ENCODE measurements around the gene ADGRV1. TPM values are rescaled to one million over a fixed set of nuclear protein-coding genes. Genes with fewer than 3 reads are reported as not detected.
"Not testable (repeated sequence)": the region's sequence is repeated elsewhere in the genome, so short reads cannot be mapped to it uniquely, and the experiment has no call there.

ADGRV1 gene
- total RNA-seq, 4 donors from 2014 or later = 0.39 to 1.9 (median 1.00) TPM

DNA sequence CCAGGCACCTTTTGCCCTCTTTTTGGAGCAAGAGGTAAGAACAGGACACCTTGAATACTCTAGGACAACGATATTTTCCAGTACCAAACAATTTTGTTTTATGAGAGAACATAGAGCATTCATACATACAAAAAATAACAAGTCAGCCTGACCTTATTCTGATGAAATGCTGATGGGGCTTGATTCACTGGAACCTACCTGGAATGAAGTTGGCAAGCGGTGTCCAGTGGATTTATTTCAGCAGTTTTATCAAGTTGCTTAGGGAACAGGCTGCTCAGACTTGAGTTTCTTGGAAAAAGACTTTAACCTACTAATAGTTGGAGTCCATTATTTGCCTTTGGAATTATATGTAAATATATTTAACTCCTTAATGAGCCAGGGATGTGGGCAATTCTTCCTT, 502.5 kb downstream of the ADGRV1 start:
- H3K27me3 ChIP-seq = no peaks in the 10 kb centered on the region
- WGBS, 2 donors = 82 to 85% methylated on average over 2 of the region's 2 CpGs
- H3K4me1 ChIP-seq = no peaks in the 10 kb centered on the region
- no peaks in the 10 kb centered on the region for H3K9me3 ChIP-seq
- no peak overlapping the region for H3K27ac ChIP-seq
- H3K4me3 ChIP-seq = no peak overlapping the region
- no peak for DNase-seq (ENCODE audit: low spot score in 2 of 2)
- H3K36me3 ChIP-seq = no peaks in the 10 kb centered on the region
- no peak for TF ChIP-seq POLR2A (IDR thresholded peaks at IDR 0.05)
- TF ChIP-seq, protein P1, sequence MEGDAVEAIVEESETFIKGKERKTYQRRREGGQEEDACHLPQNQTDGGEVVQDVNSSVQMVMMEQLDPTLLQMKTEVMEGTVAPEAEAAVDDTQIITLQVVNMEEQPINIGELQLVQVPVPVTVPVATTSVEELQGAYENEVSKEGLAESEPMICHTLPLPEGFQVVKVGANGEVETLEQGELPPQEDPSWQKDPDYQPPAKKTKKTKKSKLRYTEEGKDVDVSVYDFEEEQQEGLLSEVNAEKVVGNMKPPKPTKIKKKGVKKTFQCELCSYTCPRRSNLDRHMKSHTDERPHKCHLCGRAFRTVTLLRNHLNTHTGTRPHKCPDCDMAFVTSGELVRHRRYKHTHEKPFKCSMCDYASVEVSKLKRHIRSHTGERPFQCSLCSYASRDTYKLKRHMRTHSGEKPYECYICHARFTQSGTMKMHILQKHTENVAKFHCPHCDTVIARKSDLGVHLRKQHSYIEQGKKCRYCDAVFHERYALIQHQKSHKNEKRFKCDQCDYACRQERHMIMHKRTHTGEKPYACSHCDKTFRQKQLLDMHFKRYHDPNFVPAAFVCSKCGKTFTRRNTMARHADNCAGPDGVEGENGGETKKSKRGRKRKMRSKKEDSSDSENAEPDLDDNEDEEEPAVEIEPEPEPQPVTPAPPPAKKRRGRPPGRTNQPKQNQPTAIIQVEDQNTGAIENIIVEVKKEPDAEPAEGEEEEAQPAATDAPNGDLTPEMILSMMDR (IDR thresholded peaks at IDR 0.05) = no peak
- TF ChIP-seq EP300 (IDR thresholded peaks at IDR 0.05) = no peak

DNA sequence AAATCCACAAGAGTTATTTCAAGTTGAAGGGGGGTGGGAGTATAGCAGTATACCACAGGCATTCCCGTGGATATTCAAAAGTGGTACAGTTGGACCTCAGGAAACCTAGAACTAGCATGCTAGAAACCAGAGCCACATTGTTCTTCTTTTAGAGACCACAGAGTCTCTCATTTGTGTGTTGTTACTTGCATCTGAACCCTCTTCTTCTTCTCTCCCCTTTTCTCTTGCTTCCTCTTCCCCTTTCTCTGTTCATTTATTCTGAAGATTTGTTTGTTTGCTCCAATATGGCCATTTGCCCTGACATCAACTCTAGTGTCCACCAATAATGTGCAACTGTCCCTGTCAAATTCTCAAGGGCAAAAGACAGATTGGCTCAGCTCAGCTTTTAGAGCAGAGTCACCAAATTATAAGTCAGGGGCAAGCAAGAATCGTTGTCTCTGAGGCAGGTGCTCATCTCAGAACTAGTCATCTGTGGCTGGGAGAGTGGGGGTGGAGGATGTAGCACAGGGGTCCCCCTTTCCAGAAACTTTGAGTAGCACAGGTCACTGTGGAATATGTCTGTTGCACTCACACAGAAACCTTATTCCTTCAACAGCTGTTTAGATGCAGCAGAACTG, 503.5 kb downstream of the ADGRV1 start:
- H3K9me3 ChIP-seq = no peaks in the 10 kb centered on the region
- TF ChIP-seq POLR2A (IDR thresholded peaks at IDR 0.05) (no peak), EP300 (IDR thresholded peaks at IDR 0.05) (no peak)
- TF ChIP-seq, protein P1 (IDR thresholded peaks at IDR 0.05) = no peak
- no peak for DNase-seq (ENCODE audit: low spot score in 2 of 2)
- no peak overlapping the region for H3K4me3 ChIP-seq
- H3K27me3 ChIP-seq = no peaks in the 10 kb centered on the region
- WGBS, 2 donors = 68 to 82% methylated on average over 2 of the region's 2 CpGs
- no peaks in the 10 kb centered on the region for H3K36me3 ChIP-seq
- no peak overlapping the region for H3K27ac ChIP-seq
- H3K4me1 ChIP-seq = no peaks in the 10 kb centered on the region

DNA sequence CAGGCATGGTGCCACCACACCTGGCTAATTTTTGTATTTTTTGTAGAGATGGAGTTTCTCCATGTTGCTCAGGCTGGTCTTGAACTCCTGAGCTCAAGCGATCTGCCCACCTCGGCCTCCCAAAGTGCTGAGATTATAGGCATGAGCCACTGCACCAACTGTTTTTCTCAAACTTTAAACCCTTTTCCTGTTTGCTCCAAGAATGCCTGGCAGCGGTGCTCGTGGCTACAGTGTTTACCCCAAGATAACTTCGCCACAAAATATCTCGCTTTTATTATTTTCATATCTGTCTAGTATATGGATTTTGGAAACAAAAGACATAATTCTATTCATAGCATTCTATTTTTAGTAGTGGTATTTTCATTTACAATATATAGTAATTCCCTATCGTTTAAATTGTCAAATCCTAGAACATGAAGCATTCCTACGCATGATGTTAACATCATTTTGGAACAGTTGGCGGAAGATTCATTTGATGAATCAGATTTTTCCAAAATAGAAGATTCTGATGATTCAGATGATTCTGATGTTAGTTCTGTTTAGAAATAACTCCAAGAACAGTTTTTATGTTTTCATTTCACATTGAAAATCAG, 504.6 kb downstream of the ADGRV1 start:
- not testable (repeated sequence) for H3K9me3 ChIP-seq; H3K4me1 ChIP-seq; DNase-seq (ENCODE audit: low spot score in 2 of 2); H3K36me3 ChIP-seq; H3K27me3 ChIP-seq
- peak overlapping the region in 2 of 4 donors; percentile 5 to 62 for H3K27ac ChIP-seq
- WGBS, 2 donors = 64 to 67% methylated on average over 9 of the region's 9 CpGs
- peak overlapping the region in 1 of 4 donors; percentile 13 for H3K4me3 ChIP-seq

DNA sequence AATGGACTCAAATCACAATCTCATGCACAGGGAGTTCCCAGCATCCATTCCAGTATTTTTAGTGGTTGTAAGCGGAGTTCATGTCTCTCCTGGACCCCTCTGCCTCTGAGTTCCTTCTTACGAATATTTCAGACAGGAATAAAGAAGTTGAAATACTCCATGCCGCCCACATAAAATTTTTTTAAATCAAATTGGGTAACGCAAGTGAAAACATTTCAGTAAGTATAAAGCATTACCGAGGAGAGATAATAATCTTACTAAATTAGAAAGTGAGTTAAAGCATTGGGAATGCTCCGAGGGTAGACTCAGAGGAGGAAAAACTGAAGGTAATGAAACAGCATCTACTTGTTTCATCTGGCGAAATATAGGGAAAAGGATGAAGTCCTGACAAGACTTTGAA, 506.9 kb downstream of the ADGRV1 start:
- TF ChIP-seq, protein P1 (IDR thresholded peaks at IDR 0.05) = no peak
- TF ChIP-seq POLR2A (IDR thresholded peaks at IDR 0.05) (no peak), EP300 (IDR thresholded peaks at IDR 0.05) (no peak)
- Histone ChIP-seq H3K27me3 (no peaks in the 10 kb centered on the region), H3K9me3 (no peaks in the 10 kb centered on the region), H3K4me1 (no peaks in the 10 kb centered on the region), H3K36me3 (no peaks in the 10 kb centered on the region), H3K4me3 (no peak overlapping the region), H3K27ac (no peak overlapping the region)
- 72 to 82% methylated on average over 7 of the region's 7 CpGs for WGBS, 2 donors
- no peak for DNase-seq (ENCODE audit: low spot score in 2 of 2)

DNA sequence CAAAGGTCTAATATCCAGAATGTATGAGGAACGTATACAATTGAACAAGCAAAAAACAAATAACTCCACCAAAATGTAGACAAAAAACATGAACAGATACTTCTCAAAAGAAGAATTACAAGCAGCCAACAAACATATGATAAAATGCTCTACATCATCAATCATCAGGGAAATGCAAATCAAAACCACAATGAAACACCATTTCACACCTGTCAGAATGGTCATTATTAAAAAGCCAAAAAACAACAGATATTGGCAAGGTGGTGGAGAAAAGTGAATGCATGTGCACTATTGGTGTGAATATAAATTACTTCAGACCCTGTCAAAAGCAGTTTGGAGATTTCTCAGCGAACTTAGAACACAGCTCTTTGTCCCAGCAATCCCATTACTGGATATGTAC, 510.8 kb downstream of the ADGRV1 start:
- 92 to 94% methylated on average over 2 of the region's 2 CpGs for WGBS, 2 donors
- H3K4me1 ChIP-seq = no peaks in the 10 kb centered on the region
- no peak overlapping the region for H3K27ac ChIP-seq
- no peak overlapping the region for H3K4me3 ChIP-seq
- no peaks in the 10 kb centered on the region for H3K27me3 ChIP-seq
- no peaks in the 10 kb centered on the region for H3K36me3 ChIP-seq
- no peaks in the 10 kb centered on the region for H3K9me3 ChIP-seq
- TF ChIP-seq POLR2A (IDR thresholded peaks at IDR 0.05) = no peak
- no peak for TF ChIP-seq EP300 (IDR thresholded peaks at IDR 0.05)
- TF ChIP-seq, protein P1 (IDR thresholded peaks at IDR 0.05) = no peak
- no peak for DNase-seq (ENCODE audit: low spot score in 2 of 2)

Measured in tibial nerve (tissue), 4 donors.